Endometrium (tissue), 2 donors: ENCODE measurements around the gene MTUS2.

ENCODE experiments used
- FAIRE-seq: peaks from 2 replicates; lab custom pipeline; 2012; peaks lifted over from hg19 to GRCh38; lab: Jason Lieb, UNC
- donor health status: control.
- donor health status: control.

Gene MTUS2

GRCh38 chr13:29402166-29402636 is 582.1 kb downstream of the MTUS2 start:
- no peak for FAIRE-seq

DNA sequence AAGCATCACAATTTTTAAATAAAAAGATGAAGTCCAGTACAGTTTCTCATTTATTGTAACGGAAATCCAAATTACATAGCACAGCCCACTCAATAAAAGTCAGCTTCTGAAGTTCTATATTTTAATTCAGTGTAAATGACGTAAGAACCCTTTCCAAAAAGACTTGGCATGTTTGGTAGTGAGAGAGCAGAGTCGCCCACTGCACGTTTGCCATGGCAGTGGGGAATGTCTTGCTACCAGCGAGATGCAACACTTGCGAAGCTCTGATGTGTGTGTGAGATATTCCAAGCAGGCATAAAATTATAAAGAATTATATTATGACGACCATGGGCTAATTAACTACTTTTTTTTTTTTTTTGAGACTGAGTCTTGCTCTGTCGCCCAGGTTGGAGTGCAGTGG is 585.3 kb downstream of the MTUS2 start:
- FAIRE-seq, result no peak

GRCh38 chr13:29411481-29411880 is 591.3 kb downstream of the MTUS2 start:
- no peak for FAIRE-seq

GRCh38 chr13:29418026-29418425 is 597.9 kb downstream of the MTUS2 start:
- FAIRE-seq, result no peak

DNA sequence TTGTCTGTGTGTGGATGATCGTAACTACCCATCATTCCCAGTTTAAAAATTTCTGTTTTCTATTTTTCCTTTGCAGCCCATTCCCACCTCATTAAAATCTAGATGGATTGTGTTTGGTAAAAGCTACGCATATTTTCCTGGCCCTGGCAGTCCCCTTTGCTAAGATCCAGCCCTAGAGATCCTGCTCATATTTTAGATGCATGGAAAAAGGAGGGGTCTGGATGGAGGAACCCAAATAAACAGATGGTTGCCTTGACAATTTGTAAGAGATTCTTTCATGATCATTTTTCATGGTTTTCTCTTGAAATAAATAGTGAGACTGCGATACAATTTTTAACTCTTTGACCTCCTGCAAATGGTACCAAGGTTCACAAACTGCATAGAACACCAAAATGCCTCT is 601.0 kb downstream of the MTUS2 start:
- FAIRE-seq, result no peak

GRCh38 chr13:29422015-29422414 is 601.9 kb downstream of the MTUS2 start:
- FAIRE-seq, result no peak

DNA sequence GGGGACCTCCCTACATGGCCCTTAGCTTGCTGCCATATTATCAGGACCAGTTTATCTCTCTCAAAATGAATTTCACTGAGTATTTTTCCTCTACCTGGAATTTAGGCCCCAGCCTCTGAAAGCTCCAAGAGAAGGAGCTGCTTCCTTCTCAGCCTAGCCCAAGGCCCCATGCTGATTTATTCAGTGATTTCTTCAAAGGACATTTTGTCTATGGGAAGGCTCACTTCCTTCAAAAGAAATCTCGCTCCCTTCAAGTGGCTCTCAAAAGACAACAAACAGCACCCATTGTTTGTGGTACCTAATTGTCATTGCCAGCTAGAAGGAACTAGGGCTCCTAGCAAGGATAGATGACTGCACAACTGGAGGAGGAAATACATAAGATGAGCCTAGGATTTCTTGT is 602.9 kb downstream of the MTUS2 start:
- no peak for FAIRE-seq

- no peak for FAIRE-seq
These were observed 607.8 kb downstream of the MTUS2 start for GRCh38 chr13:29427937-29428309.

- FAIRE-seq, result no peak
These were observed 608.4 kb downstream of the MTUS2 start for GRCh38 chr13:29428310-29429181.

DNA sequence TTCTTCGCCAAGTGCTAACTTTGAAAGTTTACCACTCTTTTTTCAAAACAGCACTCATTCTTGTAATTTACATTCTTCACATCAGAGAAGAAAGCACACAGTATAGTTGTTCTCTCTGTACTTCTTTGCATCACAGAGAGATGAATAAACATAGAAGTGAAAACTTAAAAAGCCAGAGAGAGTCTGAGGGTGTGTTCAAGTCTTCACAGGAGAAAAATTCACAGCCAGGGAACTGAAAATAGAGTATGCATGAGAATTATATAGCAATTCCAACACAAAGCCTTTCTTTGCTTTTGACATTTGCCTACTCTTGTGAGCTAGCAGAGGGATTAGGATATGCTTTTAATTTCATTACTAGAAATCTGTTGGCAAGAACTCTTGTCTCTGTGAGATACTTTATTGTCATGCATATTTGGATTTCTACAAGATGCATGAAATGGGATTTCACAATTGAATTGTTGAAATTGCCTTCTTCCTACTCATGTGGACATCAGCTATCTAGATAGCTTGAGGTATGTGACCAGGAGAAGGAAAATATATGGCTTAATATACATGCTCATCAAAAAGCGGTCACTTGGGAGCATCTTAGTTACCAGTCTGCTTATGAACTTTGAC is 609.3 kb downstream of the MTUS2 start:
- no peak for FAIRE-seq

DNA sequence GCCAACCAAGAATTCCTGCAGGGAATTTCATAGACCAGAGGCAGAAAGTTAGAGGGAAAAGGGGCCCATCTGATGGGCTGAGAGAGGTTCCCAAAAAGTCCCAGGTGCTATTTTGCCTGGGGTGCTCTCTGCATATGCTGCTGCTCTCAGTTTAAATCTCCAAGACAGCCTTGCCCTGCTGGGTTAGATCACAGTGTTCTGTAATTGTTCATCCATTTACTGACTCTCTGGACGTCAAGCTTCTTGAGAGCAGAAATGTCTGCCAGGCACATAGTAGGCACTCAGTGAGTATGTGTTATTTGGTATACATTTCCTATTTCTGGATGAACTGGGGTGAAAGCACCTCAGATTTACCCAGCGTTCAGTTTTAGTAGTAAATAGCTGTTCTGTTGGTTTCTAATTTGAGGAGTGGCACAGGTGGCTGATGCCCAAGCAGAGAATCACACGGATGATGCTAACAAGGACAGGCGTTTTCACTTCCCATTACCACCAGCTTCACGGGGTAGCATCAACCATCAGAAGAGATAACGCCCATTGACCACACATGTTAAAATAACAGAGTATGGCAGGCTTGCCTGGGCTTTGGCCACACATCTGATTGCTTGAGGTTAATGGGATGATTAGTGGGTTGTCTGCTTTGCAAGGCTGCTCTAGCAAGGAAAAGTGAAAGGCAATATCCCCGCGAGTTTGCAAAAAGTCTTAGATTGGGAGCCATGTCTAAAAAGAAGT is 614.2 kb downstream of the MTUS2 start:
- no peak for FAIRE-seq

- no peak for FAIRE-seq
These were observed 615.2 kb downstream of the MTUS2 start for GRCh38 chr13:29435125-29435911.

DNA sequence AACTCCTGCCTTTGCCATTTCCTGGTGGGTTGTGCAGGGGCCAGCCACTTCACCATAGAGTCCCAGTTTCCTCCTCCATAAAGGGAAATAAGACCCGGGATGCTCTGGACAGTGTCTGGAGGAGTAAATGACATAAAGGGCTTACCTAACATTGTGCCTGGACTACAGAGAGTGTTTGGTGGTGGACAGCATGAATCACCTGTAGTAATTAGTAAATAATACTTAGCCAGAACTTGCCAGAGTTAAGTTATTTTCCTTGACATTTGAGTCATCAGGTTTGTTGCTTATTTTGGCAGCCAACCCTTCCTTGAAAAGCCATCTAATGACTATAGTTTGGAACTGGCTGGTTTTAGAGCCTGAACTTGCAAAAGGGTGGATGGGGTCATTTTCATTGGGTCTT is 616.2 kb downstream of the MTUS2 start:
- no peak for FAIRE-seq

DNA sequence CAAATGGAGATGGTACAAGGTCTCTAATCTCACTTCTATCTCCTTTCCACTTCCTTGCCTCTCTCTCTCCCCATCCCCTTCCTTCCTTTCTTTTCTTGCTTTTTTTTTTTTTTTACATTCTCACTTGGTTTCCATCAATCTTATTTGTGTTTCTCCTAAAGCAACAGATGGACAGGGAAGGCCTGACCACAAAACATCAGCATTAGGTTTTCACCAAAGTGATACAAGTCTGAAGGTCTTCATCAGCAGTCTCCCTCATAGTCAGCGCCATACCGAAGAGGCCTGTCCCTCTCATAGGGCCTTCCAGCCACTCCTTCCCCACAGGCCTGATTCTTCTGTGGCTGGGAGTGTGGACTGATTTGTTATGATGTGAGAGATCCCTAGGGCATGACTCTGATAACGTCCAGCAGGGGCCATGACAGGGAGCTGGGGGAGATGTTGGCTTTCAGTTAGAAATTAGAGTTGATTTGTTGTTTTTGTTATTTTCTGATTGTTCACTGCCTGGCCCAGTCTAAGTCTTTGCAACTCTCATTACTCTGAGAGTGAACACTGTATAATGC is 616.7 kb downstream of the MTUS2 start:
- FAIRE-seq, result no peak

DNA sequence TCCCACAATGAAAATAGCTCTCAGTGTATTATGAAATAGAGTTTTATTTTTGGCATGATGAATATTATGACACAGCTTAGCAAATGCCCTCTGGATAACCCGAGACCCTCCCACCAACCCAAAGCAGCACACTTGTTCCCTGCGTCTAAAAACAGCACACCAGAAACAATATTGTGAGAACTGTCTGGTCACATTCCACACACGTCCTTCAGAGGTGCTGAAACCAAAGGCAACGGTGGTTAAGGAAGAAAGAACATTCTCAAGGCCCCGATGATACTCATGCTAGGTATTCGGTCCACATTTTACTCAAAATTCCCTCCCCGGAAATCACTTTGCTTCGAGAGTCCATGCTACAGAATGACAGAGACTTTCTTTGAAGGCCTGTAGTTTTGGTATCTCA is 618.6 kb downstream of the MTUS2 start:
- no peak for FAIRE-seq

GRCh38 chr13:29439601-29440388 is 619.7 kb downstream of the MTUS2 start:
- FAIRE-seq, result no peak

DNA sequence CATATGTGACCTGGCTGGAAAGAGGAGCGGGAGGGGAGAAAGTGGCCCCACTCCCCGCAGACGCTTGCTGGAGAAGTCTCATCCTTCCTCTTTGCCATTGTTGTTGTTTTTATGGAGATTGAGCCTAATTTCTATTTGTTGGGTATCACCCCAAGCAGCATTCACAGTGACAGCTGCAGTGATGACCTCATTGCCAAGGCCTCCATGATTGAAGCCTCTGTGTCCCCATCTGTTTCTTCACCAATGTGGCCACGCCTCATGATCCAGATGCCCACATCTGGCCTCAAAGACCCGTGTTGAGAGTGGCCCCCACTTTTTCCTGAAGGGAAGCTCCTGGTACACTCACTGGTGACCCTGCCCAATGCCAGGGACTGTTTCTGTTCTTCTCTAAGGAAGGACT is 621.2 kb downstream of the MTUS2 start:
- FAIRE-seq, result no peak

DNA sequence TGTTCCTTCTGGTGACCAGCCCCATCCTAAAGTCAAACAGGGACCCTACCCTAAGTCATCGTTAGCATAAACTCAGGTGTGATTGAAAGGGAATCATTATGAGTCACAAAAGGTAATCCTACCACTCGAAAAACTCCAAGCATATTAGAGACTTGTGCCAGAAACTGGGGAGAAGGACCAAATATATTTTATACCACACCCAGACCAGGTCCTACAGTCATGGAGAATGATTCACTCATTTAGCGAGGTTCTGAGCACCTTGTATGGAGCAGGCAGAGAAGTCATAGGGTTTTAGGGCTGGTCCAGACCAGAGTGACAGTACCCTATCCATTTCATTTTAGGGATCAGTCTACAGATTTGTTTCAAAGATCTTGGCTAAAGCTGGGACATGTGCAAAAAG is 625.9 kb downstream of the MTUS2 start:
- no peak for FAIRE-seq

DNA sequence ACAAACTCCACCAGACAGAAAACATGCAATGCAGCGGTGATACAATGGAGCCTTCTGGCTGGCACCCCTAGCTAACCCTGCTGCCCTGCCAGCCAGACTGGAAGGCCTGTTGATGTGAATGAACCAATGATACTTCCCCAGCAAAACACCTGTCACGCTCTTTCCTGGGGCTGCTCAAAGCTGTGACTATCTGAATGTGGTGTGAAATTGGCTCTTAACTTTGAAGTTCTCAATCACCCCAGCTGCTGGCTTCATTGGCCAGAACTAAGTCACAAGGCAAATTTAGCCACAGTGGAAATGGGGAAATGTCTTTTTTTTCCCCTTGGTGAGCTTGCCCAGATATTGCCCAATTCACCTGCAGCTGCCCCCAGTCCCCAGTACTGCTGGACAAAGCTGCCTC is 628.0 kb downstream of the MTUS2 start:
- no peak for FAIRE-seq

GRCh38 chr13:29449726-29450125 is 629.6 kb downstream of the MTUS2 start:
- no peak for FAIRE-seq

GRCh38 chr13:29451976-29452375 is 631.8 kb downstream of the MTUS2 start:
- no peak for FAIRE-seq
